ENCODE data around the gene MGAM2.

The MGAM2 gene

GRCh38 chr7:142139597-142140400 lies 28.3 kb downstream of the MGAM2 start:
- H3K27ac ChIP-seq, result no peak overlapping the region
- TF ChIP-seq ZFX (IDR thresholded peaks at IDR 0.05; ENCODE audit: borderline replicate concordance), result no peak
- no peak for TF ChIP-seq CTCF (IDR thresholded peaks at IDR 0.05)

- no peak for TF ChIP-seq CTCF (IDR thresholded peaks at IDR 0.05)
- TF ChIP-seq ZFX (IDR thresholded peaks at IDR 0.05; ENCODE audit: borderline replicate concordance), result no peak
- H3K27ac ChIP-seq, result no peak overlapping the region
These were observed 29.0 kb downstream of the MGAM2 start for GRCh38 chr7:142140401-142140959.

GRCh38 chr7:142142702-142143101 lies 31.2 kb downstream of the MGAM2 start:
- H3K27ac ChIP-seq, result no peak overlapping the region
- TF ChIP-seq ZFX (IDR thresholded peaks at IDR 0.05; ENCODE audit: borderline replicate concordance), result no peak
- TF ChIP-seq CTCF (IDR thresholded peaks at IDR 0.05), result no peak

GRCh38 chr7:142146124-142146523 lies 34.6 kb downstream of the MGAM2 start:
- no peak overlapping the region for H3K27ac ChIP-seq
- TF ChIP-seq CTCF (IDR thresholded peaks at IDR 0.05), result no peak
- no peak for TF ChIP-seq ZFX (IDR thresholded peaks at IDR 0.05; ENCODE audit: borderline replicate concordance)

- no peak overlapping the region for H3K27ac ChIP-seq
- TF ChIP-seq CTCF (IDR thresholded peaks at IDR 0.05) (no peak), ZFX (IDR thresholded peaks at IDR 0.05; ENCODE audit: borderline replicate concordance) (no peak)
These were observed 38.8 kb downstream of the MGAM2 start for GRCh38 chr7:142150356-142150755.

- TF ChIP-seq CTCF (IDR thresholded peaks at IDR 0.05) (no peak), ZFX (IDR thresholded peaks at IDR 0.05; ENCODE audit: borderline replicate concordance) (no peak)
- no peak overlapping the region for H3K27ac ChIP-seq
These were observed 39.4 kb downstream of the MGAM2 start for GRCh38 chr7:142150869-142151268.

GRCh38 chr7:142152076-142152475 lies 40.6 kb downstream of the MGAM2 start:
- no peak for TF ChIP-seq CTCF (IDR thresholded peaks at IDR 0.05)
- TF ChIP-seq ZFX (IDR thresholded peaks at IDR 0.05; ENCODE audit: borderline replicate concordance), result no peak
- H3K27ac ChIP-seq, result no peak overlapping the region

Data from 22Rv1 (cell line).